GM12878 (cell line): ENCODE data around the gene FUT7. TPM values are rescaled to one million over a fixed set of nuclear protein-coding genes. Genes with fewer than 3 reads are reported as not detected.

Experiments
- ATAC-seq: fragments of 200-7000 bp; cut with Tn5 transposase; 3 replicates; pipeline ENCODE4 v1.9.1; 2020; ENCODE audit warnings: mild to moderate bottlenecking, moderate library complexity
- BruUV-seq: library from RNA; stranded (reverse); fragments of 400-500 nt; replicated peaks from 2 replicates; lab custom pipeline; 2021; lab: Mats Ljungman, UMichigan
- CTCF ChIA-PET: fragments of 300-600 bp; sonication (Branson Sonifier 250); formaldehyde crosslinking; extraction: SDS; loops from one replicate; lab custom pipeline; 2021; ENCODE audit warnings: inconsistent platforms; lab: Yijun Ruan, JAX
- POLR2A ChIA-PET: fragments of 350-600 bp; formaldehyde crosslinking; extraction: SDS; loops from one replicate; lab custom pipeline; 2021; ENCODE audit warnings: inconsistent platforms; lab: Charles Lee
- RAD21 ChIA-PET: fragments of 300-600 bp; sonication (Branson Sonifier 250); formaldehyde crosslinking; loops from one replicate; lab custom pipeline; 2023; ENCODE audit warnings: antibody characterized with exemption; ENCODE audit not compliant: unreplicated experiment; lab: Charles Lee
- SMC1A ChIA-PET: fragments of 300-600 bp; sonication (Branson Sonifier 250); formaldehyde crosslinking; loops from one replicate; lab custom pipeline; 2023; ENCODE audit not compliant: unreplicated experiment, uncharacterized antibody; lab: Charles Lee
- DNase-seq: peaks from one replicate; pipeline ENCODE4 v3.0.0-alpha.2; 2011; ENCODE audit warnings: low read depth, low spot score
- FAIRE-seq: peaks from 3 replicates; lab custom pipeline; 2011; peaks lifted over from hg19 to GRCh38; lab: Jason Lieb, UNC
- H2AFZ ChIP-seq: 2 replicates; pipeline ENCODE4 v1.6.0; 2011; ENCODE audit warnings: low read depth, low read length, control low read depth; ENCODE audit not compliant: control insufficient read depth
- H3K27ac ChIP-seq: 2 replicates; pipeline ENCODE4 v1.5.1; 2011; ENCODE audit warnings: control low read depth; ENCODE audit not compliant: control insufficient read depth, insufficient read depth
- H3K27me3 ChIP-seq, 2 experiments: replicated peaks in 1 of 2; 2 replicates each; pipeline versions ENCODE4 v1.6.0 to v1.6.1; 2011; ENCODE audit warnings: low read length in 1 of 2; ENCODE audit not compliant: control insufficient read depth in 2 of 2, insufficient read depth in 2 of 2
- H3K36me3 ChIP-seq, 2 experiments: 2 replicates each; pipeline ENCODE4 v1.5.1; 2011; ENCODE audit warnings: low read length in 1 of 2; ENCODE audit not compliant: control insufficient read depth in 2 of 2, insufficient read depth in 2 of 2
- H3K4me1 ChIP-seq: 2 replicates; pipeline ENCODE4 v1.6.1; 2011; ENCODE audit warnings: mild to moderate bottlenecking, low read length, moderate library complexity, mixed read lengths; ENCODE audit not compliant: control insufficient read depth, insufficient read depth
- H3K4me2 ChIP-seq: 2 replicates; pipeline ENCODE4 v1.6.0; 2011; ENCODE audit warnings: control low read depth; ENCODE audit not compliant: control insufficient read depth, insufficient read depth
- H3K4me3 ChIP-seq: fragments of 200-600 bp; sonication (generic); 2 replicates; pipeline ENCODE4 v1.5.1; 2016
- H3K79me2 ChIP-seq: 2 replicates; pipeline ENCODE4 v1.6.0; 2011; ENCODE audit warnings: low read length; ENCODE audit not compliant: control insufficient read depth, insufficient read depth
- H3K9ac ChIP-seq: 2 replicates; pipeline ENCODE4 v1.8.0; 2011; ENCODE audit warnings: low read length, control low read depth, mixed read lengths; ENCODE audit not compliant: control insufficient read depth, insufficient read depth
- H3K9me3 ChIP-seq: replicated peaks from 3 replicates; pipeline ENCODE4 v1.5.1; 2011; ENCODE audit warnings: mild to moderate bottlenecking, low read length; ENCODE audit not compliant: control insufficient read depth, insufficient read depth
- H4K20me1 ChIP-seq: 2 replicates; pipeline ENCODE4 v1.6.0; 2011; ENCODE audit not compliant: control insufficient read depth, insufficient read depth
- BCL3 ChIP-seq: IDR thresholded peaks from 2 replicates; pipeline ENCODE4 v1.6.1; 2011; ENCODE audit warnings: borderline replicate concordance, low read depth, mild to moderate bottlenecking, moderate library complexity, low read length; ENCODE audit not compliant: insufficient read depth, poor library complexity, severe bottlenecking
- BCLAF1 ChIP-seq: fragments of 450-650 bp; IDR thresholded peaks from 2 replicates; pipeline ENCODE4 v1.6.1; 2017; ENCODE audit warnings: antibody characterized with exemption, mild to moderate bottlenecking, moderate library complexity
- CEBPB ChIP-seq, 2 experiments: fragments of 150-350 bp in 1 of 2; IDR thresholded peaks; 2 replicates each; pipeline ENCODE4 v1.6.1; 2012 to 2014; ENCODE audit warnings: low read depth in 2 of 2, low read length in 2 of 2, borderline replicate concordance in 1 of 2, inconsistent platforms in 1 of 2
- CEBPZ ChIP-seq: fragments of 150-350 bp; IDR thresholded peaks from 2 replicates; pipeline ENCODE4 v1.6.1; 2016; ENCODE audit warnings: low read depth, low read length
- CHD2 ChIP-seq: IDR thresholded peaks from 2 replicates; pipeline ENCODE4 v1.6.1; 2011; ENCODE audit warnings: low read depth, low read length, improper control_type of control experiment, borderline replicate concordance
- E2F8 ChIP-seq: fragments of 450-650 bp; IDR thresholded peaks from 2 replicates; pipeline ENCODE4 v1.6.1; 2018; ENCODE audit warnings: mild to moderate bottlenecking, low read depth, moderate library complexity; ENCODE audit not compliant: partially characterized antibody
- JUNB ChIP-seq: IDR thresholded peaks from 2 replicates; pipeline ENCODE4 v1.6.1; 2016; ENCODE audit warnings: antibody characterized with exemption, mild to moderate bottlenecking
- KDM1A ChIP-seq: fragments of 200-600 bp; sonication (generic); IDR thresholded peaks from 2 replicates; pipeline ENCODE4 v1.6.1; 2016; ENCODE audit warnings: borderline replicate concordance
- KLF5 ChIP-seq: fragments of 450-650 bp; IDR thresholded peaks from 2 replicates; pipeline ENCODE4 v1.6.1; 2014; ENCODE audit warnings: mild to moderate bottlenecking; ENCODE audit not compliant: partially characterized antibody
- MYB ChIP-seq: fragments of 150-350 bp; IDR thresholded peaks from 2 replicates; pipeline ENCODE4 v1.6.1; 2014; ENCODE audit warnings: mild to moderate bottlenecking, low read depth, low read length, borderline replicate concordance
- RAD51 ChIP-seq: fragments of 450-650 bp; IDR thresholded peaks from 2 replicates; pipeline ENCODE4 v1.6.1; 2016; ENCODE audit warnings: moderate library complexity, mild to moderate bottlenecking, inconsistent platforms
- STAT3 ChIP-seq: IDR thresholded peaks from 2 replicates; pipeline ENCODE4 v1.6.1; 2011; ENCODE audit warnings: low read depth, low read length, improper control_type of control experiment
- TCF12 ChIP-seq: IDR thresholded peaks from 2 replicates; pipeline ENCODE4 v1.6.1; 2011; ENCODE audit warnings: low read depth, mild to moderate bottlenecking, low read length
- ZZZ3 ChIP-seq: IDR thresholded peaks from 2 replicates; pipeline ENCODE4 v1.6.1; 2011; ENCODE audit warnings: low read depth; ENCODE audit not compliant: control insufficient read depth, insufficient read length
- WGBS: methylation state at CpG from one replicate; pipeline ENCODE4 v1.1.6; 2016; ENCODE audit warnings: low lambda C conversion rate; ENCODE audit not compliant: insufficient replicate concordance, insufficient coverage; ENCODE audit errors: missing lambda C conversion rate; 5-methylcytosine and 5-hydroxymethylcytosine counted together
- in situ Hi-C: fragments of 300-500 bp; cut with MboI; formaldehyde crosslinking; loops from 9 replicates; pipeline ENCODE4 v1.14.3; 2018; ENCODE audit warnings: mixed read lengths
- intact Hi-C: fragments of 100-400 bp; cut with micrococcal nuclease; formaldehyde crosslinking; loops from one replicate; pipeline ENCODE4 v1.14.2; 2022; ENCODE audit not compliant: unreplicated experiment
- polyA plus RNA-seq, 11 experiments: library from polyadenylated mRNA; depleted of rRNA in 4 of 11; unstranded in 6 of 11; stranded (reverse) in 5 of 11; fragments of >200 nt; fragmentation: Nextera tagmentation in 4 of 11; fragmentation: Illumina TruSeq in 1 of 11; extraction: Ambion mirVana in 4 of 11; extraction: Trizol in 1 of 11; gene quantifications; 1 replicate in 1 of 11; 2 replicates in 10 of 11; pipeline versions ENCODE4 v1.2.1 to v1.2.3, GENCODE V29; 2011 to 2016; ENCODE audit warnings: inconsistent platforms in 2 of 11, missing spikeins in 2 of 11, low read depth in 1 of 11
- total RNA-seq, 4 experiments: library from RNA; depleted of rRNA in 3 of 4; stranded (reverse); fragments of >200 nt in 3 of 4; fragmentation: Illumina TruSeq in 1 of 4; extraction: Trizol in 1 of 4; gene quantifications; 2 replicates each; pipeline versions ENCODE4 v1.2.1 to v1.2.3, GENCODE V29; 2013 to 2021

The FUT7 gene
- total and polyA plus RNA-seq, 10 of the 15 experiments (the other 5 are each of a cell fraction or from before 2014, with no cell fraction given) = 0.04 to 0.62 (median 0.20) TPM; not detected in 2

GRCh38 chr9:137064880-137065164 lies 32.9 kb upstream of the FUT7 start:
- no peak overlapping the region for H3K4me2 ChIP-seq
- in situ Hi-C loops (no loop called here), intact Hi-C loops (loop anchor here (1.0 to 5.0 kb wide), 3 partner anchors 16 to 278 kb away; no protein-coding TSS in a partner anchor)
- H3K36me3 ChIP-seq = no peaks in the 10 kb centered on the region; a peak in 2 of 4 replicates
- ATAC-seq (no peak), FAIRE-seq (no peak), DNase-seq (no peak)
- WGBS = 77% methylated on average over 8 of the region's 12 CpGs
- H3K4me3 ChIP-seq = no peak overlapping the region
- no peaks in the 10 kb centered on the region for H3K9me3 ChIP-seq
- no peak overlapping the region for H3K27ac ChIP-seq
- ChIA-PET SMC1A (interaction anchor here (1.1 to 1.2 kb wide), 2 partner anchors 31 to 117 kb away, joined by 3 to 4 read pairs; no protein-coding TSS in a partner anchor), RAD21 (interaction anchor here (3.1 kb wide), 1 partner anchor 18 kb away, joined by 18 read pairs; the partner anchor contains the start of gene NPDC1), CTCF (interaction anchor here (0.8 to 6.4 kb wide), 4 partner anchors 17 to 278 kb away, joined by 3 to 81 read pairs (median 17); partner anchors contain the start of genes MAN1B1 and NPDC1), POLR2A (no interaction called here)
- peaks cover 18% of the 10 kb centered on the region for H3K4me1 ChIP-seq
- no peak overlapping the region for H2AFZ ChIP-seq
- no peak overlapping the region for H3K9ac ChIP-seq
- H3K27me3 ChIP-seq = no peaks in the 10 kb centered on the region
- peaks cover 7% of the 10 kb centered on the region for H3K79me2 ChIP-seq
- BruUV-seq = no TSS peak
- H4K20me1 ChIP-seq = no peaks in the 10 kb centered on the region
- TF ChIP-seq STAT3 (no peak), KLF5 (no peak), RAD51 (no peak), BCLAF1 (no peak), MYB (no peak), ZZZ3 (no peak), KDM1A (no peak), CHD2 (no peak), CEBPZ (no peak), E2F8 (no peak), TCF12 (no peak), BCL3 (no peak), CEBPB (IDR thresholded peaks at IDR 0.05; ENCODE audit: borderline replicate concordance in 1 of 2, low read depth in 2 of 2, low read length in 2 of 2) (no peak), JUNB (no peak)
